ENCODE results near the gene NRIP3. TPM values are rescaled to one million over a fixed set of nuclear protein-coding genes. Genes with fewer than 3 reads are reported as not detected.
A peak's percentile ranks its signal among the peaks of the same experiment; 100 is the strongest.

The NRIP3 gene
- total RNA-seq, 1 donor from 2014 or later: 42.7 TPM

- Histone ChIP-seq H3K79me2 (ENCODE audit: low read depth) (no peaks in the 10 kb centered on the region), H3K9ac (no peak overlapping the region), H4K20me1 (ENCODE audit: low read depth) (no peaks in the 10 kb centered on the region), H3F3A (ENCODE audit: low read depth) (peaks cover 14% of the 10 kb centered on the region), H3K4me3 (no peak overlapping the region), H3K27me3 (no peaks in the 10 kb centered on the region), H3K4me1 (peaks cover 11% of the 10 kb centered on the region), H2AFZ (replicated peaks) (no peak overlapping the region), H3K36me3 (peaks cover 4% of the 10 kb centered on the region), H3K4me2 (peak overlapping the region; percentile 45), H3K9me3 (ENCODE audit: low read depth) (no peaks in the 10 kb centered on the region), H3K27ac (no peak overlapping the region)
- no peak overlapping the region for H3K27ac Mint-ChIP-seq
- TF ChIP-seq EZH2 (IDR thresholded peaks at IDR 0.05) (no peak), EZH2phosphoT487 (IDR thresholded peaks at IDR 0.05) (no peak), CTCF (IDR thresholded peaks at IDR 0.05) (no peak)
- H3K9me3 Mint-ChIP-seq: no peaks in the 10 kb centered on the region
- H3K4me3 Mint-ChIP-seq: no peak overlapping the region
- peaks cover 16% of the 10 kb centered on the region for H3K36me3 Mint-ChIP-seq
- peak; percentile 36 for DNase-seq (ENCODE audit: low spot score)
- H3K4me1 Mint-ChIP-seq: peaks cover 5% of the 10 kb centered on the region
- no peaks in the 10 kb centered on the region for H3K27me3 Mint-ChIP-seq (ENCODE audit: insufficient read depth, low read depth)
Measured at GRCh38 chr11:8948886-8949285, 54.9 kb downstream of the NRIP3 start.

- Mint-ChIP-seq H3K27ac (peak overlapping the region; percentile 51), H3K4me3 (no peak overlapping the region), H3K27me3 (ENCODE audit: insufficient read depth, low read depth) (no peaks in the 10 kb centered on the region), H3K9me3 (no peaks in the 10 kb centered on the region), H3K36me3 (peaks cover 15% of the 10 kb centered on the region), H3K4me1 (peaks cover 5% of the 10 kb centered on the region)
- TF ChIP-seq EZH2phosphoT487 (IDR thresholded peaks at IDR 0.05): no peak
- TF ChIP-seq EZH2 (IDR thresholded peaks at IDR 0.05): no peak
- no peak for TF ChIP-seq CTCF (IDR thresholded peaks at IDR 0.05)
- H3K79me2 ChIP-seq (ENCODE audit: low read depth): no peaks in the 10 kb centered on the region
- peaks cover 11% of the 10 kb centered on the region for H3K4me1 ChIP-seq
- H3F3A ChIP-seq (ENCODE audit: low read depth): peaks cover 14% of the 10 kb centered on the region
- no peaks in the 10 kb centered on the region for H3K9me3 ChIP-seq (ENCODE audit: low read depth)
- no peaks in the 10 kb centered on the region for H3K27me3 ChIP-seq
- no peak overlapping the region for H3K27ac ChIP-seq
- no peak overlapping the region for H3K4me2 ChIP-seq
- no peak for DNase-seq (ENCODE audit: low spot score)
- no peak overlapping the region for H3K9ac ChIP-seq
- peaks cover 4% of the 10 kb centered on the region for H3K36me3 ChIP-seq
- H3K4me3 ChIP-seq: no peak overlapping the region
- H4K20me1 ChIP-seq (ENCODE audit: low read depth): no peaks in the 10 kb centered on the region
- H2AFZ ChIP-seq (replicated peaks): no peak overlapping the region
Measured at GRCh38 chr11:8947230-8947943, 56.4 kb downstream of the NRIP3 start.

GRCh38 chr11:8942518-8943066, 61.2 kb downstream of the NRIP3 start, which contains the start of gene ASCL3:
Gene ASCL3, minus strand, starts transcription at chr11:8943016. Its CDS starts 4,855 bp downstream, at chr11:8938161.
- Histone ChIP-seq H3K36me3 (no peaks in the 10 kb centered on the region), H3K9me3 (ENCODE audit: low read depth) (no peaks in the 10 kb centered on the region), H2AFZ (replicated peaks) (no peak within 1 kb of the TSS), H3K79me2 (ENCODE audit: low read depth) (no peaks in the 10 kb centered on the region), H3K9ac (no peak within 1 kb of the TSS), H3F3A (ENCODE audit: low read depth) (no peaks in the 10 kb centered on the region), H3K4me3 (no peak within 1 kb of the TSS), H3K4me1 (no peaks in the 10 kb centered on the region), H3K27ac (no peak within 1 kb of the TSS), H3K4me2 (no peak within 1 kb of the TSS), H4K20me1 (ENCODE audit: low read depth) (no peaks in the 10 kb centered on the region), H3K27me3 (no peaks in the 10 kb centered on the region)
- H3K4me1 Mint-ChIP-seq: peaks cover 7% of the 10 kb centered on the region
- peaks cover 5% of the 10 kb centered on the region for H3K36me3 Mint-ChIP-seq
- TF ChIP-seq CTCF (IDR thresholded peaks at IDR 0.05) (no peak), EZH2 (IDR thresholded peaks at IDR 0.05) (no peak), EZH2phosphoT487 (IDR thresholded peaks at IDR 0.05) (no peak)
- H3K27ac Mint-ChIP-seq: no peak within 1 kb of the TSS
- DNase-seq (ENCODE audit: low spot score): no peak
- peaks cover 5% of the 10 kb centered on the region for H3K27me3 Mint-ChIP-seq (ENCODE audit: insufficient read depth, low read depth)
- H3K4me3 Mint-ChIP-seq: no peak within 1 kb of the TSS
- H3K9me3 Mint-ChIP-seq: no peaks in the 10 kb centered on the region

Data from neural progenitor cell (in vitro differentiated cells).